Uterus (tissue), 2 donors: Measurements from ENCODE around the gene EHD1.

Source experiments
- POLR2A ChIP-seq, 2 donors: fragments of 450-650 bp; IDR thresholded peaks; one replicate each; pipeline ENCODE4 v1.6.1; 2016; ENCODE audit warnings: antibody characterized with exemption in 2 of 2, mild to moderate bottlenecking in 1 of 2, moderate library complexity in 1 of 2
- TF ChIP-seq, protein P1 (sequence below), 4 experiments: fragments of 200-600 bp in 2 of 4; fragments of 450-650 bp in 2 of 4; sonication (generic) in 2 of 4; IDR thresholded peaks; one replicate each; pipeline ENCODE4 v1.5.1; 2016 to 2019; ENCODE audit warnings: antibody characterized with exemption in 4 of 4, mild to moderate bottlenecking in 2 of 4, moderate library complexity in 1 of 4

DNA sequence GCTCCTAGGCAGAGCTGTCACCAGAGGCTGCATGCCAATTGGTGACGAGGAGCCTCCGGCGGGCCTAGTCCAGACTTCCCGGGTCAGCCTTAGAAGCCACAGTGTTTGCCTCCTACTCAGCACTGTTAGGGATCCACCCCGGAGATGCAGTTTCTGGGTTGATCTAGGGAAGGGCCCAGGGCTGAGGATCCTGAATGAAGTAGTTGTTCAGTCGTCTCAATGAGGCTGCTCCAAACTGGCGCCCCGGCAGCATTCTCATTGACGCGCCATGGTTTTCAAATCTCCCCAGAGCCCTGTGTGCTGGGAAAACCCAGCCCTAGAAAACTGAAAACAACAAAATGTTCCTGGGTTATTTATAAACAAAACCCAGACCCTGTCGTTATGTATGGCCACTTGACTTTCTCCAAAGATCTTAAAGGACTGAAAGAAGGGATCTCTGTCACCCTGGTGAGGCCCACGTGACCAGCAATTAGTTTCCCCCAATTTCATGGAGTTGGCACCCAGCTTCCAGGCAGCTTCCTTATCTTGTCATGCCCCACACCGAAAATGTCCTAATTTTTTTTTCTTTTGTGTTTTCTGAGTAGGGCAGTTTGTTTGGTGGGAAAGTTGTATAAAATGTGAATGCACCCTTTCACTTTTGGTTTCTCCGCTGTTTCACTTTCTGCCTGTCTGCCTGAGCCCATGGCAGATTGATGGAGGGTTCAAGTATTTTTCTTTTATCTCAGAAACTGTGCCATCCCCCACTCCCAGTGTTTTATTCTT, 2.0 kb upstream of the EHD1 start:
- TF ChIP-seq, protein P1, sequence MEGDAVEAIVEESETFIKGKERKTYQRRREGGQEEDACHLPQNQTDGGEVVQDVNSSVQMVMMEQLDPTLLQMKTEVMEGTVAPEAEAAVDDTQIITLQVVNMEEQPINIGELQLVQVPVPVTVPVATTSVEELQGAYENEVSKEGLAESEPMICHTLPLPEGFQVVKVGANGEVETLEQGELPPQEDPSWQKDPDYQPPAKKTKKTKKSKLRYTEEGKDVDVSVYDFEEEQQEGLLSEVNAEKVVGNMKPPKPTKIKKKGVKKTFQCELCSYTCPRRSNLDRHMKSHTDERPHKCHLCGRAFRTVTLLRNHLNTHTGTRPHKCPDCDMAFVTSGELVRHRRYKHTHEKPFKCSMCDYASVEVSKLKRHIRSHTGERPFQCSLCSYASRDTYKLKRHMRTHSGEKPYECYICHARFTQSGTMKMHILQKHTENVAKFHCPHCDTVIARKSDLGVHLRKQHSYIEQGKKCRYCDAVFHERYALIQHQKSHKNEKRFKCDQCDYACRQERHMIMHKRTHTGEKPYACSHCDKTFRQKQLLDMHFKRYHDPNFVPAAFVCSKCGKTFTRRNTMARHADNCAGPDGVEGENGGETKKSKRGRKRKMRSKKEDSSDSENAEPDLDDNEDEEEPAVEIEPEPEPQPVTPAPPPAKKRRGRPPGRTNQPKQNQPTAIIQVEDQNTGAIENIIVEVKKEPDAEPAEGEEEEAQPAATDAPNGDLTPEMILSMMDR (IDR thresholded peaks at IDR 0.05), result no peak
- no peak for TF ChIP-seq POLR2A (IDR thresholded peaks at IDR 0.05)
